ENCODE data around the gene MTUS2. TPM values are rescaled to one million over a fixed set of nuclear protein-coding genes. Genes with fewer than 3 reads are reported as not detected.
A peak's percentile ranks its signal among the peaks of the same experiment; 100 is the strongest.

The MTUS2 gene
- total and polyA plus RNA-seq, 10 of the 15 experiments (the other 5 are each of a cell fraction or from before 2014, with no cell fraction given) = under 0.01 to 0.05 (median 0.02) TPM; not detected in 6

DNA sequence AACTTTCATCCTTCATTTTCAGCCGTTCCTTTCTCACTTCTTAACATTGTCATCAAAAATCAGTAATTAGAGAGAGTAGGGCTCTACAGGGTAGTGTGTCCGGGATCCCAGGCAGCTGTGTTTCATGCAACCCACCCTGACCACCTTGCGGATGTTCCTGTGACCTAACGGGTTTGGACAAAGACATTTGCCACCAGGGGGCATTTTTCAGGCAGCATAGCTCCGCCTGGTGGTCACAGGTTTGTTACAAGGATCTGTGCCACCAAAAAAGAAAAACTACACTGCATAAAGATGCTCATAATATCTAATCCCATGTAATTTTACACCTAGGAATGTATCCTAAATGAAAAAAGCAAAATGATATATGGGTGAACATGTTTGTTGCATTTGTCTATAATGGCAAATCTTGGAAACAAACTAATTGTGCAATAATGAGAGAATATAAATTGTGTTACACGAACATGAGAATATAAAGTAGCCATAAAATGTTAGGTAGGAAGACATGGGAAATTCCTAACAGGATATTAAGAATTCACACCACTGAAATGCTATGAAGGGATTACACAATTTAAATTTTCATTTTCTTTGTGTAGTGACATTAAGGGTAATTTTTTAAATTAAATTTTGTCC lies 652.3 kb downstream of the MTUS2 start:
- Histone ChIP-seq H2AFZ (ENCODE audit: control insufficient read depth, low read depth, low read length) (no peak overlapping the region), H4K20me1 (ENCODE audit: control insufficient read depth, insufficient read depth) (no peaks in the 10 kb centered on the region), H3K4me3 (no peak overlapping the region), H3K4me2 (ENCODE audit: control insufficient read depth, insufficient read depth) (no peak overlapping the region), H3K36me3 (ENCODE audit: control insufficient read depth in 2 of 2, insufficient read depth in 2 of 2, low read length in 1 of 2) (no peaks in the 10 kb centered on the region), H3K9ac (ENCODE audit: control insufficient read depth, insufficient read depth, low read length) (no peak overlapping the region), H3K27ac (ENCODE audit: control insufficient read depth, insufficient read depth) (no peak overlapping the region), H3K79me2 (ENCODE audit: control insufficient read depth, insufficient read depth, low read length) (no peaks in the 10 kb centered on the region), H3K4me1 (ENCODE audit: control insufficient read depth, insufficient read depth, low read length) (no peaks in the 10 kb centered on the region), H3K9me3 (replicated peaks; ENCODE audit: control insufficient read depth, insufficient read depth, low read length) (no peaks in the 10 kb centered on the region), H3K27me3 (replicated peaks in 1 of 2; ENCODE audit: control insufficient read depth in 2 of 2, insufficient read depth in 2 of 2, low read length in 1 of 2) (no peaks in the 10 kb centered on the region)
- CTCF ChIA-PET = interaction anchor here (0.7 to 5.6 kb wide), 12 partner anchors 10 to 272 kb away, joined by 3 to 42 read pairs (median 4); no protein-coding TSS in a partner anchor
- FAIRE-seq = peak; percentile 44
- WGBS (ENCODE audit: insufficient coverage, insufficient replicate concordance, low lambda C conversion rate, missing lambda C conversion rate) = 43% methylated on average over 6 of the region's 6 CpGs
- POLR2A ChIA-PET = no interaction called here
- ATAC-seq = peak; percentile 93
- DNase-seq (ENCODE audit: low read depth, low spot score) = no peak
- RAD21 ChIA-PET (ENCODE audit: unreplicated experiment) = interaction anchor here (1.1 to 1.8 kb wide), 3 partner anchors 12 to 235 kb away, joined by 3 to 8 read pairs (median 4); no protein-coding TSS in a partner anchor
- intact Hi-C loops (cut with micrococcal nuclease; ENCODE audit: unreplicated experiment) (loop anchor here (10.0 kb wide), 1 partner anchor 232 kb away; no protein-coding TSS in a partner anchor), in situ Hi-C loops (cut with MboI) (no loop called here)
- SMC1A ChIA-PET (ENCODE audit: uncharacterized antibody, unreplicated experiment) = interaction anchor here (0.8 to 3.8 kb wide), 3 partner anchors 11 to 235 kb away, joined by 3 to 14 read pairs (median 8); no protein-coding TSS in a partner anchor
- BruUV-seq (replicated peaks) = no TSS peak
- TF ChIP-seq SMC3 (IDR thresholded peaks at IDR 0.05; ENCODE audit: borderline replicate concordance, low read length) = peak; percentile 72
- no peak for TF ChIP-seq CBX3 (IDR thresholded peaks at IDR 0.05; ENCODE audit: borderline replicate concordance, low read depth)
- no peak for TF ChIP-seq SUZ12 (IDR thresholded peaks at IDR 0.05; ENCODE audit: unreplicated experiment)
- no peak for TF ChIP-seq ATF2 (IDR thresholded peaks at IDR 0.05; ENCODE audit: low read length)
- TF ChIP-seq, protein P1, sequence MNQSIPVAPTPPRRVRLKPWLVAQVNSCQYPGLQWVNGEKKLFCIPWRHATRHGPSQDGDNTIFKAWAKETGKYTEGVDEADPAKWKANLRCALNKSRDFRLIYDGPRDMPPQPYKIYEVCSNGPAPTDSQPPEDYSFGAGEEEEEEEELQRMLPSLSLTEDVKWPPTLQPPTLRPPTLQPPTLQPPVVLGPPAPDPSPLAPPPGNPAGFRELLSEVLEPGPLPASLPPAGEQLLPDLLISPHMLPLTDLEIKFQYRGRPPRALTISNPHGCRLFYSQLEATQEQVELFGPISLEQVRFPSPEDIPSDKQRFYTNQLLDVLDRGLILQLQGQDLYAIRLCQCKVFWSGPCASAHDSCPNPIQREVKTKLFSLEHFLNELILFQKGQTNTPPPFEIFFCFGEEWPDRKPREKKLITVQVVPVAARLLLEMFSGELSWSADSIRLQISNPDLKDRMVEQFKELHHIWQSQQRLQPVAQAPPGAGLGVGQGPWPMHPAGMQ (IDR thresholded peaks at IDR 0.05; ENCODE audit: borderline replicate concordance) = no peak
- no peak for TF ChIP-seq RUNX3 (IDR thresholded peaks at IDR 0.05; ENCODE audit: low read length)
- no peak for TF ChIP-seq ATF7 (IDR thresholded peaks at IDR 0.05; ENCODE audit: low read depth)
- peak; percentile 98 to 99 (median 98) for TF ChIP-seq CTCF (IDR thresholded peaks at IDR 0.05 in 2 of 3, conservative IDR thresholded peaks at IDR 0.05 in 1 of 3; ENCODE audit: control insufficient read depth in 2 of 3, extremely low read depth in 1 of 3, insufficient read depth in 1 of 3, low read depth in 3 of 3, low read length in 3 of 3)
- TF ChIP-seq HDGF (IDR thresholded peaks at IDR 0.05) = no peak
- TF ChIP-seq SIX5 (IDR thresholded peaks at IDR 0.05; ENCODE audit: low read depth, low read length, severe bottlenecking) = no peak
- TF ChIP-seq ZNF622 (IDR thresholded peaks at IDR 0.05) = no peak
- no peak for TF ChIP-seq MEF2A (IDR thresholded peaks at IDR 0.05; ENCODE audit: insufficient read depth, low read depth, low read length)
- TF ChIP-seq, protein P2, sequence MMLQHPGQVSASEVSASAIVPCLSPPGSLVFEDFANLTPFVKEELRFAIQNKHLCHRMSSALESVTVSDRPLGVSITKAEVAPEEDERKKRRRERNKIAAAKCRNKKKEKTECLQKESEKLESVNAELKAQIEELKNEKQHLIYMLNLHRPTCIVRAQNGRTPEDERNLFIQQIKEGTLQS (IDR thresholded peaks at IDR 0.05; ENCODE audit: borderline replicate concordance, extremely low read depth, low read depth, low read length) = 0 out of 2 replicates have a peak, but pooled peaks have one; percentile 38
- no peak for TF ChIP-seq EGR1 (IDR thresholded peaks at IDR 0.05; ENCODE audit: borderline replicate concordance in 1 of 2, low read depth in 2 of 2, low read length in 2 of 2)
- TF ChIP-seq POLR2A (IDR thresholded peaks at IDR 0.05; ENCODE audit: low read depth, low read length) = no peak
- no peak for TF ChIP-seq NRF1 (conservative IDR thresholded peaks at IDR 0.05; ENCODE audit: low read depth, low read length)
- no peak for TF ChIP-seq SPI1 (IDR thresholded peaks at IDR 0.05; ENCODE audit: borderline replicate concordance, insufficient read depth, low read depth, low read length)
- no peak for TF ChIP-seq FOS (IDR thresholded peaks at IDR 0.05; ENCODE audit: borderline replicate concordance, extremely low read depth, insufficient read length)
- TF ChIP-seq WRNIP1 (IDR thresholded peaks at IDR 0.05; ENCODE audit: borderline replicate concordance, low read depth, low read length) = no peak
- no peak for TF ChIP-seq RAD51 (IDR thresholded peaks at IDR 0.05)
